Ovary (tissue), 3 donors: Measurements from ENCODE around the gene CD8A.

Experiments
- CTCF ChIP-seq, 3 donors: fragments of 450-650 bp in 2 of 3; fragments of 200-600 bp in 1 of 3; IDR thresholded peaks; one replicate each; pipeline versions ENCODE4 v1.5.1 to v1.8.0; 2016 to 2022; ENCODE audit warnings: antibody characterized with exemption in 3 of 3, mild to moderate bottlenecking in 1 of 3
- POLR2A ChIP-seq: fragments of 450-650 bp; IDR thresholded peaks from one replicate; pipeline ENCODE4 v1.6.1; 2017; ENCODE audit warnings: antibody characterized with exemption, mild to moderate bottlenecking, moderate library complexity
- donor health status: DM: no; HTN: no; CAD: no.

DNA sequence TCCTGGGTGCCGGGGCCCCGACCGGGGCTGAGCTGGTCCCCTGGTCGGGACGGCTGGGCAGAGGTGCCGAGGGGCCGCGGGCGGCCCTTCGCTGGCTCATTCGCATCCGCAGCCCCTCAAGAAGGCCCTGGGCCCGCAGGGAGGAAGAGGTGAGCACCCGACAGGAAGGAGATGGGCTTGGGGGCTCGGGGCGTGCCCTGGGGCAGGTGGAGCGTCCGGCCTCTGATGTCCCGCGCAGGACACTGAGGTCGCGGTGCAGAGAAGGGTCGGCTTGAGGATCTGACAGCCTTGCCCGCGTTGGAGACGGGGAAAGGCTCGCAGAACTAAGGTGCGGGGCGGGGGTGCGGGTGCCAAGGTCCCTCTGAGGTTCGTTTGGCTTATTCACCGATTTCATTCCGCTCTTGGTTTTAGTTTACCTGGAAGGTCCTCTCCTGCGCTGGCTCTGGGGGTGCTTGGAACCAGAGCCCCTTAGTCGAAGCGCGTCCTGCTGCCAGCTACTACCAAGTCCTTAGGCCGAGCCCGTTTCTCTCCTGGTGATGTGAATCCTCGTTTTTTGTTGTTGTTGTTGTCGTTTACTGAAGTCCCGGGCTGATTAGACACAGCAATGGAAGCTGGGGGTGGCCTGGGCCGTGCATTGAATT is 18.9 kb upstream of the CD8A start:
- TF ChIP-seq CTCF (IDR thresholded peaks at IDR 0.05) (no peak), POLR2A (no peak)
